ENCODE measurements around the gene KIF2A.

The KIF2A gene

DNA sequence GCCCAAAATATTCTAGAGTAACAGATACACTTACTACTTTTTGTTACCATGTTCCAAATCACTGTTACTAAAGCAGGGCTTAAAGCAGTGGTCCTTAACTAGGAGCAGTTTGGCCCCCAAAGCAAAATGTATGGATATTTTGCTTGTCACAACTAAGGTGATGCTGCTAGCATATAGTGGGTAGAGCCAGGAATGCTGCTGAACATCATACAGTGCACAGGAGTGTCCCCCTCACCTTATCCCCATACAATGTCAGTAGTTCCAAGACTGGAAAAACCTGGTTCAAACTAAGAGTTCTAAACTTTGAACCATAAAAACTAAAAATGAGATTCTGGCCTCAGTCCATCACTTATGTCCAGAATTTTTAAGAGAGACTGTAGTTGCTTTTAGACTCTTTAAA, 69.6 kb downstream of the KIF2A start:
- Histone ChIP-seq H3K27ac (ENCODE audit: low read depth, low read length) (no peak overlapping the region), H3K9me3 (ENCODE audit: control insufficient read depth, insufficient read depth, low read depth, low read length) (no peaks in the 10 kb centered on the region), H3K4me3 (ENCODE audit: low read depth, low read length) (no peak overlapping the region), H3K27me3 (ENCODE audit: control insufficient read depth, insufficient read depth, low read length) (no peaks in the 10 kb centered on the region), H3K9ac (ENCODE audit: low read length) (no peak overlapping the region), H3K36me3 (ENCODE audit: control insufficient read depth, insufficient read depth, low read length) (peaks cover 84% of the 10 kb centered on the region), H3K4me1 (ENCODE audit: control insufficient read depth, insufficient read depth, low read length) (no peaks in the 10 kb centered on the region)

DNA sequence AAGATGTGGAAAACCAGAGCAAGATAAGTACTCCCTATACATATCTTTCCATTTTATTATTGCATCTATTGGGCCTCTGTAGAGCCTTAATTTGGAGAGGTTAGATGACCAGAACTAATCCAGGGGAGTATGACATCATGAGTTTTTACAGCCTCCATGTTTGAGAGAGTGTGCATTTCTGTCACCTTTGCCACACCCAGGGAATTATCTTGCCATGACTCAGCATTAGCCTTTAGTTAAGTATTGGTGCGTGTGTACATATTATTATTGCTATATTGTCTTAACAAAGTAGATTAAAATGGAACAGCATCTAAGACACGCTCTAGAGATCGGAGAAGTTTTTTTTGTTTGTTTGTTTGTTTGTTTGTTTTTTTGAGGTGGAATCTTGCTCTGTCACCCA, 70.1 kb downstream of the KIF2A start:
- peaks cover 88% of the 10 kb centered on the region for H3K36me3 ChIP-seq (ENCODE audit: control insufficient read depth, insufficient read depth, low read length)

DNA sequence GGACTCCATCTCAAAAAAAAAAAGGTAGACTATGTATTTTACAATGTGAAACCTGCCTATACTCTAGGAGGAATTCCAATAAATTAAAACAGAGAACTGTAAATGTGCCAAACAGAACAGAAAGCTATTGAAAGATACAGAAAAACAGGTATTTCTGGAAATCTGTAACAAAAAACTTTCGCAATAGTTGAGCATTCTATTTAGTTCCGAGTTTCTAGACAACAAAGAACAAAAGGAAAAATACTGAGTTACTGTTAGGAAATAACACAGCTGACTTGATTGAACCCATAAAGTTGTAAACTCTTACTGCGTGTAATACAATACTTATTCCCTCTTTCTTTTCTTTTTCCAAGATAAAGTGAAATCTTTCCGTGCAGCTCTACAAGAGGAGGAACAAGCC, 79.1 kb downstream of the KIF2A start:
- no peaks in the 10 kb centered on the region for H3K27me3 ChIP-seq (ENCODE audit: control insufficient read depth, insufficient read depth, low read length)
- H3K9ac ChIP-seq (ENCODE audit: low read length) = no peak overlapping the region
- no peak overlapping the region for H3K4me3 ChIP-seq (ENCODE audit: low read depth, low read length)
- H3K4me1 ChIP-seq (ENCODE audit: control insufficient read depth, insufficient read depth, low read length) = no peaks in the 10 kb centered on the region
- no peak overlapping the region for H3K27ac ChIP-seq (ENCODE audit: low read depth, low read length)
- peaks cover 89% of the 10 kb centered on the region for H3K36me3 ChIP-seq (ENCODE audit: control insufficient read depth, insufficient read depth, low read length)
- H3K9me3 ChIP-seq (ENCODE audit: control insufficient read depth, insufficient read depth, low read depth, low read length) = no peaks in the 10 kb centered on the region

More for the DNA sequence above, 70.1 kb downstream of the KIF2A start:
- H3K4me3 ChIP-seq (ENCODE audit: low read depth, low read length) = no peak overlapping the region
- H3K9ac ChIP-seq (ENCODE audit: low read length) = no peak overlapping the region
- no peak overlapping the region for H3K27ac ChIP-seq (ENCODE audit: low read depth, low read length)
- no peaks in the 10 kb centered on the region for H3K27me3 ChIP-seq (ENCODE audit: control insufficient read depth, insufficient read depth, low read length)
- H3K4me1 ChIP-seq (ENCODE audit: control insufficient read depth, insufficient read depth, low read length) = no peaks in the 10 kb centered on the region
- no peaks in the 10 kb centered on the region for H3K9me3 ChIP-seq (ENCODE audit: control insufficient read depth, insufficient read depth, low read depth, low read length)

DNA sequence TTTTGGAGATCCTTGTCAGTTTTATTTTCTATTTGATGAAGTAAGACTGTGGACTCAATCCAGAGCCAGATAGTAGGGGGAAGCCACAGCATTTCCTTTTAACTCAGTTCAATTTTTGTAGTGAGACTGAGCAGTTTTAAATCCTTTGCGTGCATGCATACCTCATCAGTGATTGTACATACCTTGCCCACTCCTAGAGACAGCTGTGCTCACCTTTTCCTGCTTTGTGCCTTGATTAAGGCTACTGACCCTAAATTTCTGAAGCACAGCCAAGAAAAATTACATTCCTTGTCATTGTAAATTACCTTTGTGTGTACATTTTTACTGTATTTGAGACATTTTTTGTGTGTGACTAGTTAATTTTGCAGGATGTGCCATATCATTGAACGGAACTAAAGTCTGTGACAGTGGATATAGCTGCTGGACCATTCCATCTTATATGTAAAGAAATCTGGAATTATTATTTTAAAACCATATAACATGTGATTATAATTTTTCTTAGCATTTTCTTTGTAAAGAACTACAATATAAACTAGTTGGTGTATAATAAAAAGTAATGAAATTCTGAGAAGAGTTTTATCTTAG, 79.9 kb downstream of the KIF2A start:
- no peak overlapping the region for H3K27ac ChIP-seq (ENCODE audit: low read depth, low read length)
- H3K4me3 ChIP-seq (ENCODE audit: low read depth, low read length) = no peak overlapping the region
- H3K9ac ChIP-seq (ENCODE audit: low read length) = no peak overlapping the region
- H3K36me3 ChIP-seq (ENCODE audit: control insufficient read depth, insufficient read depth, low read length) = peaks cover 89% of the 10 kb centered on the region
- no peaks in the 10 kb centered on the region for H3K4me1 ChIP-seq (ENCODE audit: control insufficient read depth, insufficient read depth, low read length)
- H3K9me3 ChIP-seq (ENCODE audit: control insufficient read depth, insufficient read depth, low read depth, low read length) = no peaks in the 10 kb centered on the region
- H3K27me3 ChIP-seq (ENCODE audit: control insufficient read depth, insufficient read depth, low read length) = no peaks in the 10 kb centered on the region

DNA sequence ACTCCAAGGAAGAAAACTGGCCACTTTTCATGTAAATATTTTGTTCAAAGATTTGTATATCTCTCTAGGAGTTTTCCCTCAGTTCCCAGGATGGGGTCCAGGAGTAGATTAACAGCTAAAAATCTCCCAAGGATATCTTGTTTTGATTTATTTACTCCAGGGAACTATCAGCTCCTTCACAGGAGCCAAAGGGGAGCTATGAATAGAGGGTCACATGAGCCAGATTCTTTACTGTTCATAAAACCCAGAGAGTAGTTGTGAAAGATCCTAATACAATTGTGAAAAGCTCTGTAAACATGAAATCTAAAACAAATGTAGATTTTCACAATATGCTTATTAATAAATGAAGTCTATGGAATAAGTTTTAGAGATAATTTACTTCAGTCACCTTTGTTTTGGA, 80.8 kb downstream of the KIF2A start:
- no peak overlapping the region for H3K4me3 ChIP-seq (ENCODE audit: low read depth, low read length)
- H3K36me3 ChIP-seq (ENCODE audit: control insufficient read depth, insufficient read depth, low read length) = peaks cover 86% of the 10 kb centered on the region
- H3K9ac ChIP-seq (ENCODE audit: low read length) = no peak overlapping the region
- no peaks in the 10 kb centered on the region for H3K9me3 ChIP-seq (ENCODE audit: control insufficient read depth, insufficient read depth, low read depth, low read length)
- H3K27ac ChIP-seq (ENCODE audit: low read depth, low read length) = no peak overlapping the region
- H3K27me3 ChIP-seq (ENCODE audit: control insufficient read depth, insufficient read depth, low read length) = no peaks in the 10 kb centered on the region
- H3K4me1 ChIP-seq (ENCODE audit: control insufficient read depth, insufficient read depth, low read length) = no peaks in the 10 kb centered on the region

DNA sequence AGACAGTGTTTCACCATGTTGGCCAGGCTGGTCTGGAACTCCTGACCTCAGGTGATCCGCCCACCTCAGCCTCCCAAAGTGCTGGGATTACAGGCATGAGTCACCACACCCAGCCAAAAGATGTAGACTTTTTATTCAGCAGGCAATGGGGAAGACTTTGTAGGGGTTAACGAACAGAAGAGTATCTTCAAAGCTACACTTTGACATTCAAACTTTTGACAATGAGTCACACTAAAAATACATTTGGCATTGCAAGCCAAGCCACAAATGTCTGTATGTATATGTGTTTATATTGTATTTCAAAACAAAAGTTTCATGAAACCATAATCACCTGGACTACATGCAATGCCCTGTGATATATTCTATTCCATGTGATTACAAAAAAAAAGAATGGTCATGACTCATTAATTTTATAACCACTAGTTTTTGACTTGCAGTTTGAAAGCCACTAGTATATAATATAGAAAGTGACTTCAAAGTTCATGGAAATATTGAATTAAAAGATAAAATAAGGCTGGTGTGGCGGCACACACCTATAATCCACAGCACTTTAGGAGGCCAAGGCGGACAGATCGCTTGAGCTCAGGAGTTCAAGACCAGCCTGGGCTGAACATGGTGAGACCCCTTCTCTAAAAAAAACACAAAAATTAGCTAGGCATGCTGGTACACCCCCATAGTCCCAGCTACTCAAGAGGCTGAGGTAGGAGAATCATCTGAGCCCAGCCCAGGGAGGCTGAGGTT, 89.4 kb downstream of the KIF2A start:
- Histone ChIP-seq H3K4me3 (ENCODE audit: low read depth, low read length) (no peak overlapping the region), H3K9ac (ENCODE audit: low read length) (no peak overlapping the region), H3K27ac (ENCODE audit: low read depth, low read length) (no peak overlapping the region), H3K9me3 (ENCODE audit: control insufficient read depth, insufficient read depth, low read depth, low read length) (no peaks in the 10 kb centered on the region), H3K4me1 (ENCODE audit: control insufficient read depth, insufficient read depth, low read length) (no peaks in the 10 kb centered on the region), H3K27me3 (ENCODE audit: control insufficient read depth, insufficient read depth, low read length) (no peaks in the 10 kb centered on the region), H3K36me3 (ENCODE audit: control insufficient read depth, insufficient read depth, low read length) (peaks cover 76% of the 10 kb centered on the region)

DNA sequence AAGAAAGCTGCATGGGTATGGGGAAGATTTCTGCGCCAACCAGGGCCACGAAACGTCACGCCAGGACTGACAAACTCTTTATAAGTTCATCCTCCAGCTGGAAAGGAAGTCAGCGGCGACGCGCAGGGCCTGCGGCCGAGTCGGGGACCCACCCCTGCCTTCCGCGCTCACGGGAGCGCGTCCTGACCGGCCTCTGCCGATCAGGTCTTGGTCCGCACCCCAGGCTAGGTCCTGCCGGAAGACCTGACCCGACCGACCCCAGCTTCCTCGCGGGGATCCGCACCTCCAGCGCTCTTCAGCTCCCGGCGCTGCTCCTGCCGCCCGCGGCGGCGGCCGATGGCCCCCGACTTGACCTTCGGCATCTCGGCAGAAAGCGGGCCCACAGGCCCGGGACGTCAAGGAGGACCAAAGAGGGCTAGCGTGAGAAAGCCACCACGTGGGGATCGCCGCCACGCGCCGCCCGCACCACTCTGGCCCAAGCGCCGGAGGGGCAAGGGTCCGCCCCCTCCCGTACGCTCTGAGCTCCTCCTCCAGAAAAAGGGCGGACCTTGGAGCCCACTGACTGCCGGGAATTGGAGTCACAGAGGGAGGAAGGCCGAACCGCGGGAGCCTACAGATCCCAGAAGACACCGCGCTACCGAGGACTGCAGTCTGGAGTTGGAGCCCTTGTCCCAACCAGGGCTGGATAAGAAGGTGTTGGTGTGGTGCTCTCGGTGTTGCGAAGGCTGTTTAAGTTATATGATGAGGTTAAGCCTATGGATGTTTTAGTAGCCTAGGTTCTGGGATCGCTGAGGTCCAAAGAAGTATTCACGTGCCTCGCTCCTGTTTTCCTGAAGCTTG, 97.6 kb downstream of the KIF2A start, which contains the start of gene DIMT1:
Gene DIMT1 (minus strand): TSS at position 495 of the 840 bp plus-strand sequence. CDS start 133 bp downstream, at position 362.
- H3K9me3 ChIP-seq (ENCODE audit: control insufficient read depth, insufficient read depth, low read depth, low read length) = no peaks in the 10 kb centered on the region
- H3K36me3 ChIP-seq (ENCODE audit: control insufficient read depth, insufficient read depth, low read length) = peaks cover 11% of the 10 kb centered on the region
- peak within 1 kb of the TSS; percentile 79 for H3K27ac ChIP-seq (ENCODE audit: low read depth, low read length)
- peak within 1 kb of the TSS; percentile 89 for H3K4me3 ChIP-seq (ENCODE audit: low read depth, low read length)
- H3K9ac ChIP-seq (ENCODE audit: low read length) = peak within 1 kb of the TSS; percentile 86
- H3K27me3 ChIP-seq (ENCODE audit: control insufficient read depth, insufficient read depth, low read length) = no peaks in the 10 kb centered on the region
- peaks cover 4% of the 10 kb centered on the region for H3K4me1 ChIP-seq (ENCODE audit: control insufficient read depth, insufficient read depth, low read length)

DNA sequence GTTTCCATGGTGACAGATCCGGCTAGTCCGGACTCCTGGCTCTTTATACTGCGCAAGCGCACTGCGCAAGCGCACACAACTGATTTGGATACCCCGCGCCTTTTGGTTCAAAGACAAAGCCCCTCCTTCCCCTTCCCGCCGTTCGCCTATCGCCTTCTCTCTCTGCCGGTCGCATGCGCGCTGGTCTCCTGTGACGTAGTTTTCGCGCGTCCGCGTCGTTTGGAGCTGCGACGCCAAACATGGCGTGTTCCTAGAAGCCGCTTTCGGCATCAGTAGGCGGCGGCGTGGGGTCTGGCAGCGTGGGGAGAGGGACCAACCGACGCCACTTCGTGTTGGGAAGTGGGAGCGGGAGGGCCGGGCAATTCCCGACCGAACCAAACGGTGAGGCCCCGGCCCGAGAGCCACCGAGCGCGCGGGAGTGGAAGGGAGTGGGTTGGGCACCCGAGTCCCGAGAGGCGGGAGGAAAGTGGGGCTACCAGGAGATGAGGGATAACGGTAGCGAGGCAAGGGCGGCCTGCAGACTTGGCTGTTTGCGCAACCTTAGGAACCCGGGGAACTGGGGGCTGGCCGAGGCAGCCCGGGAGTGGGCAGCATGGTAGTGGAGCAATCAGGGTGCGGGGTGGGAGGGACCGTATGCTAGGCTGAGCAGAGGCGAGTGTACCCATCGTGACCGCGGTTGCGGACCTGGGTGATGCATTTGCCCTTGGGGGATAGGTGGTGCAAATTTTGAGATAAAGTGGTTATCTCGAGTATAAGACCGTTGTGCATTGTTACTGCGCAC, 106.7 kb downstream of the KIF2A start, which contains the start of gene IPO11:
Gene IPO11 (plus strand): TSS at position 215 of the 781 bp plus-strand sequence. CDS start 24,517 bp downstream, outside the sequence.
- Histone ChIP-seq H3K4me3 (ENCODE audit: low read depth, low read length) (peak within 1 kb of the TSS; percentile 87), H3K9ac (ENCODE audit: low read length) (peak within 1 kb of the TSS; percentile 95), H3K27me3 (ENCODE audit: control insufficient read depth, insufficient read depth, low read length) (no peaks in the 10 kb centered on the region), H3K9me3 (ENCODE audit: control insufficient read depth, insufficient read depth, low read depth, low read length) (no peaks in the 10 kb centered on the region), H3K36me3 (ENCODE audit: control insufficient read depth, insufficient read depth, low read length) (no peaks in the 10 kb centered on the region), H3K27ac (ENCODE audit: low read depth, low read length) (peak within 1 kb of the TSS; percentile 83), H3K4me1 (ENCODE audit: control insufficient read depth, insufficient read depth, low read length) (no peaks in the 10 kb centered on the region)

DNA sequence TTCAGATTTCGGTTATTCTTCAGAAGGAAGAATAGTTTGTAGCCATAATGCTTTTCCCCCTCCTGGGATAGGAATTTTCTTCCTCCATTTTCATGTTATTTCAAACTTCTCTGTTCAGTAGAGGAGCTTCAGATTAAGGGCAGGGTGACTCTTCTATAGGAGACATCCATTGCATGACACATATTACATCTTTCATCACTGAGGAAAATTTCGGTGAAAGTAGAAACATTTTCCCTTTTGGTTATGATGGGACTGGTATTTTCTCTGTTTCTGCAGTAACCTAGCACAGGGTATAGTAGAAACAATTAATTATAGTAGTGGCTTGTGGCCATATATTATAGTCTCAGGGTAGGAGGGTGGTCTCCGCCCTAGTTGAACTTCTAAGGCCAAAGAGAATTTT, 107.7 kb downstream of the KIF2A start:
- Histone ChIP-seq H3K9me3 (ENCODE audit: control insufficient read depth, insufficient read depth, low read depth, low read length) (no peaks in the 10 kb centered on the region), H3K4me3 (ENCODE audit: low read depth, low read length) (peak overlapping the region; percentile 87), H3K9ac (ENCODE audit: low read length) (no peak overlapping the region), H3K27me3 (ENCODE audit: control insufficient read depth, insufficient read depth, low read length) (no peaks in the 10 kb centered on the region), H3K36me3 (ENCODE audit: control insufficient read depth, insufficient read depth, low read length) (no peaks in the 10 kb centered on the region), H3K4me1 (ENCODE audit: control insufficient read depth, insufficient read depth, low read length) (no peaks in the 10 kb centered on the region), H3K27ac (ENCODE audit: low read depth, low read length) (no peak overlapping the region)

DNA sequence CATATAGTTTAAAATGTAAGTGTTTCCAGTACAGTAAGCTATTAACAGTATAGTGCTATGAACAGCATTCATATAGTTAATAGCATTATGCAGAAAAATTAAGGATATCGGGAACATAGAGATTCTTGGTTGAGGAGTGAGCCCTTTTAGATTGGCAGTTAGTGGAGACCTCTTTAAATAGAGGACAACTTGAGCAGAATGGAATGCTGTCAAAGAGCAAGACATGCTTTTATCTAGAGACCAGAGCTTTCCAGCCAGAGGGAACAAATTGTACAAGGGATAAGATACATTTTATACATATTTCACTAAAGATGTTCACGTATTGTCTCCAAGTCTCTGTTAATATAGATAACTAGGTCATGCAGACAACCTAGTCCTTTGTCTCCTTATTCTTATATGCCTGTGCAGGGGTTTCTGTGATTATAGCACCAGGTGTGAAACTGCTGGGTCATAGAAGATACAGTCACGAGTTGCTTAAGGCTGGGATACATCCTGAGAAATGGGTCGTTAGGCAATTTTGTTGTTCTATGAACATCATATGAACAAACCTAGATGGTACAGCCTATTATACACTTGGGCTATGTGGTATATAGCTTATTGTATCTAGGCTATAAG, 112.6 kb downstream of the KIF2A start:
- no peaks in the 10 kb centered on the region for H3K27me3 ChIP-seq (ENCODE audit: control insufficient read depth, insufficient read depth, low read length)
- H3K27ac ChIP-seq (ENCODE audit: low read depth, low read length) = no peak overlapping the region
- no peak overlapping the region for H3K9ac ChIP-seq (ENCODE audit: low read length)

More for the DNA sequence above, 112.6 kb downstream of the KIF2A start:
- Histone ChIP-seq H3K36me3 (ENCODE audit: control insufficient read depth, insufficient read depth, low read length) (peaks cover 2% of the 10 kb centered on the region; the same call in 1 of the 2 replicates), H3K4me3 (ENCODE audit: low read depth, low read length) (no peak overlapping the region), H3K9me3 (ENCODE audit: control insufficient read depth, insufficient read depth, low read depth, low read length) (no peaks in the 10 kb centered on the region), H3K4me1 (ENCODE audit: control insufficient read depth, insufficient read depth, low read length) (no peaks in the 10 kb centered on the region)
